OCI-LY1 (cell line): ENCODE data around the gene NOD2.

Source experiments
- H2AFZ ChIP-seq: fragments of 200-600 bp; sonication (generic), shearing (Covaris generic); 2 replicates; pipeline ENCODE4 v1.6.0; 2014; ENCODE audit warnings: antibody characterized with exemption, mild to moderate bottlenecking, low read length
- H3F3A ChIP-seq: fragments of 200-600 bp; sonication (generic), shearing (Covaris generic); 2 replicates; pipeline ENCODE4 v1.6.0; 2014; ENCODE audit warnings: mild to moderate bottlenecking, antibody characterized with exemption, low read length, moderate library complexity; ENCODE audit not compliant: insufficient read depth
- H3K27ac ChIP-seq: fragments of 200-600 bp; sonication (generic); 2 replicates; pipeline ENCODE4 v1.5.1; 2014; ENCODE audit warnings: low read length, mixed run types, mild to moderate bottlenecking, low read depth; ENCODE audit not compliant: poor library complexity, severe bottlenecking
- H3K27me3 ChIP-seq: fragments of 200-600 bp; sonication (generic); 2 replicates; pipeline ENCODE4 v1.6.0; 2014; ENCODE audit warnings: antibody characterized with exemption, mild to moderate bottlenecking, low read length, moderate library complexity; ENCODE audit not compliant: insufficient read depth
- H3K36me3 ChIP-seq: fragments of 200-600 bp; sonication (generic); 2 replicates; pipeline ENCODE4 v1.6.1; 2014; ENCODE audit warnings: mild to moderate bottlenecking, antibody characterized with exemption, low read length, moderate library complexity, mixed read lengths; ENCODE audit not compliant: insufficient read depth
- H3K4me1 ChIP-seq: fragments of 200-600 bp; sonication (generic); 2 replicates; pipeline ENCODE4 v1.5.1; 2014; ENCODE audit warnings: mild to moderate bottlenecking, low read length, moderate library complexity; ENCODE audit not compliant: insufficient read depth, severe bottlenecking
- H3K4me2 ChIP-seq: fragments of 200-600 bp; sonication (generic), shearing (Covaris generic); 2 replicates; pipeline ENCODE4 v1.6.1; 2014; ENCODE audit warnings: low read length
- H3K4me3 ChIP-seq: fragments of 200-600 bp; sonication (generic); 2 replicates; pipeline ENCODE4 v1.5.1; 2014; ENCODE audit warnings: low read length, low read depth, mild to moderate bottlenecking, mixed read lengths; ENCODE audit not compliant: poor library complexity, severe bottlenecking
- H3K79me2 ChIP-seq: fragments of 200-600 bp; shearing (Covaris generic); 2 replicates; pipeline ENCODE4 v1.6.1; 2016; ENCODE audit warnings: mixed run types, low read length, mixed read lengths; ENCODE audit not compliant: insufficient read depth
- H3K9ac ChIP-seq: fragments of 200-600 bp; sonication (generic), shearing (Covaris generic); 2 replicates; pipeline ENCODE4 v1.6.1; 2014; ENCODE audit warnings: mild to moderate bottlenecking, low read length, mixed read lengths
- H3K9me2 ChIP-seq: fragments of 200-600 bp; sonication (generic), shearing (Covaris generic); 2 replicates; pipeline ENCODE4 v1.6.1; 2014; ENCODE audit warnings: low read depth, mild to moderate bottlenecking, low read length, mixed read lengths
- H3K9me3 ChIP-seq: fragments of 200-600 bp; shearing (Covaris generic); 2 replicates; pipeline ENCODE4 v1.6.1; 2014; ENCODE audit warnings: low read length, mixed read lengths
- H4K20me1 ChIP-seq: fragments of 200-600 bp; sonication (generic), shearing (Covaris generic); 2 replicates; pipeline ENCODE4 v1.6.0; 2016; ENCODE audit warnings: mild to moderate bottlenecking, low read length; ENCODE audit not compliant: insufficient read depth
- EZH2 ChIP-seq: fragments of 200-600 bp; sonication (generic), shearing (Covaris generic); IDR thresholded peaks from 2 replicates; pipeline ENCODE4 v1.8.0; 2017; ENCODE audit warnings: borderline replicate concordance, mixed run types, mild to moderate bottlenecking, antibody characterized with exemption, low read length, moderate library complexity, mixed read lengths
- TF ChIP-seq, protein P1 (sequence below): fragments of 200-600 bp; sonication (generic), shearing (Covaris generic); IDR thresholded peaks from 2 replicates; pipeline ENCODE4 v1.5.1; 2017; ENCODE audit warnings: mild to moderate bottlenecking, antibody characterized with exemption, low read length, moderate library complexity, mixed read lengths

The NOD2 gene

DNA sequence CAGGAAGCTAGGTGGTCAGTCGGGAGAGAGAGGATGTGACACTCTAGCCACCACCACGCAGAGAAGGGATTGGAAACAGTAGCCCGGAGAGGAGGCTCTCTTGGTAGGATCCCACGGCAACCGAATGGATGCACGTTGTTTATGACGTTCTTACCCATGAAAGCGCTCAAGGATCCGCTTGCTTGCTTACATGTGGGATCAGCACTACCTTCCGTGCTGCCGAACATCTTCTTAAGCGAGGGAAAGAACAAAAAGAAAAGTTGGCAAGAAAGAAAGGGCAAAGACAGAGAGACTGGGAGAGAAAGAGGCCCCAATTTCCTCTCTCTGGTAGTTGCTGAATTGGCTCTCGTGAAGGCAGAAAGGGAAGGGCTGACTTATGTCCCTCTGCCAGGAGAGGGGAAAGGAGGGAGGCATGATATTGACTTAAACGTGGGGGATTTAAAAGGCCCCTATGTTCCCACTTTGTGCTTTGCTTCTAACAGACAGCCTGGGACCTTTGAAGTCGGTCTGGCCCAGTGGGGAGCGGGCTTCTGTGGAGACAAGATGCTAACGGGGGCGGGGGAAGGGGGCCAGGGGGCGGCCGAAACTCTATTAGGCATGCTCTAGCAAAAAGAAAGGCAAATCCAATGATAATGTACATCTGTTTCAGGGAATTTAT, 47.7 kb upstream of the NOD2 start:
- Histone ChIP-seq H3K27ac (no peak overlapping the region), H4K20me1 (no peaks in the 10 kb centered on the region), H3K36me3 (no peaks in the 10 kb centered on the region), H3K27me3 (peaks cover 4% of the 10 kb centered on the region; the same call in 1 of the 2 replicates), H3K4me1 (no peaks in the 10 kb centered on the region), H3F3A (no peaks in the 10 kb centered on the region), H2AFZ (no peak overlapping the region), H3K4me3 (no peak overlapping the region), H3K9me2 (no peaks in the 10 kb centered on the region), H3K9me3 (no peaks in the 10 kb centered on the region), H3K4me2 (no peak overlapping the region), H3K9ac (no peak overlapping the region), H3K79me2 (no peaks in the 10 kb centered on the region)
- TF ChIP-seq EZH2: no peak
- TF ChIP-seq, protein P1, sequence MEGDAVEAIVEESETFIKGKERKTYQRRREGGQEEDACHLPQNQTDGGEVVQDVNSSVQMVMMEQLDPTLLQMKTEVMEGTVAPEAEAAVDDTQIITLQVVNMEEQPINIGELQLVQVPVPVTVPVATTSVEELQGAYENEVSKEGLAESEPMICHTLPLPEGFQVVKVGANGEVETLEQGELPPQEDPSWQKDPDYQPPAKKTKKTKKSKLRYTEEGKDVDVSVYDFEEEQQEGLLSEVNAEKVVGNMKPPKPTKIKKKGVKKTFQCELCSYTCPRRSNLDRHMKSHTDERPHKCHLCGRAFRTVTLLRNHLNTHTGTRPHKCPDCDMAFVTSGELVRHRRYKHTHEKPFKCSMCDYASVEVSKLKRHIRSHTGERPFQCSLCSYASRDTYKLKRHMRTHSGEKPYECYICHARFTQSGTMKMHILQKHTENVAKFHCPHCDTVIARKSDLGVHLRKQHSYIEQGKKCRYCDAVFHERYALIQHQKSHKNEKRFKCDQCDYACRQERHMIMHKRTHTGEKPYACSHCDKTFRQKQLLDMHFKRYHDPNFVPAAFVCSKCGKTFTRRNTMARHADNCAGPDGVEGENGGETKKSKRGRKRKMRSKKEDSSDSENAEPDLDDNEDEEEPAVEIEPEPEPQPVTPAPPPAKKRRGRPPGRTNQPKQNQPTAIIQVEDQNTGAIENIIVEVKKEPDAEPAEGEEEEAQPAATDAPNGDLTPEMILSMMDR: no peak

DNA sequence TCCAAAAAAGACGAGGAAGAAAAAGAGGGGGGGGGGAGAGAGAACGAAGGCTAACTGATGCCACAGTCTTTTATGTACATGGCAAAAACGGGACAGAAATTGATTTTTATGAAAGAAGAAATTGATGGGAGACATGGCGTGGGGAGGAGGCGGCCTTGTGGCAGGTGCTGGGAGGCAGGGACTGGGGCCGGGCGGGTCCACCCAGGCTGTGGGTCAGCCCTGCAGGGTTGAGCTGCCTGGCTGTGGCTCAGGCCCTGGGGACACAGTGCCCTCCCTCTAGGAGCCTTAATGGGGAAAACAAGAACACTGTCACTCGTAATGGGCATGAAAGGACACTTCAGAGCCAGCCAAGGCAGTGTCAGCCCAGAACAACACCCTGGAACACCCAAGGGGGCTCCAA, 47.1 kb upstream of the NOD2 start:
- Histone ChIP-seq H4K20me1 (no peaks in the 10 kb centered on the region), H3K4me1 (no peaks in the 10 kb centered on the region), H3K9me3 (no peaks in the 10 kb centered on the region), H3K27me3 (peaks cover 4% of the 10 kb centered on the region; the same call in 1 of the 2 replicates), H3K4me3 (no peak overlapping the region), H2AFZ (no peak overlapping the region), H3K79me2 (no peaks in the 10 kb centered on the region), H3K9ac (no peak overlapping the region), H3K36me3 (no peaks in the 10 kb centered on the region), H3K4me2 (no peak overlapping the region), H3F3A (no peaks in the 10 kb centered on the region), H3K27ac (no peak overlapping the region), H3K9me2 (no peaks in the 10 kb centered on the region)
- TF ChIP-seq EZH2: no peak
- TF ChIP-seq, protein P1: no peak

DNA sequence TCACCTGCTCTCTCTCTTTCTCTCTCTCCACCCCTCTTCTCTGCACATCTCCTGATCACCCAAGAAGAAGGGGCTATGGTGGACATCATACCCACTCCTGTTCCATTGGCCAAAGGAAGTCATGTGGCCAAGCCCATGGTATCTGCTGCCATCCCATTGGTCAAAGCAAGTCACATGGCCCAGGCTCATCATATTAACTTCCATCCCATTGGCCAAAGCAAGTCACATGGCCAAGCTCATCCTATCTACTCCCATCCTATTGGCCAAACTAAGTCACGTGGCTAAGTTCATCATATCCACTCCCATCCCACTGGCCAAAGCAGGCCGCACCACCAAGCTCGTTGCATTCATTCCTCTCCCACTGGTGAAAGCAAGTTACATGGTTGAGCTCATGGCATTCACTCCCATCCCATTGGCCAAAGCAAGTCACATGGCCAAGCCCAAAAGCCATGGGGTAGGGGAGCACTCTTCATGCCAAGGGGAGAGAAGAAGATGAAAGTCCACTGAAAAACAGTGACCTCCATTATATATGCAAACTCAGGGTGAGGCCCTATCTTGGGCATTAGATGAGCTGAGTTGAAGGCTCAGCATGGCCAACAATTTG, 41.5 kb upstream of the NOD2 start:
- no peaks in the 10 kb centered on the region for H4K20me1 ChIP-seq
- no peaks in the 10 kb centered on the region for H3K9me3 ChIP-seq
- no peak overlapping the region for H3K9ac ChIP-seq
- TF ChIP-seq EZH2: no peak
- TF ChIP-seq, protein P1: no peak
- no peak overlapping the region for H3K27ac ChIP-seq
- no peaks in the 10 kb centered on the region for H3K36me3 ChIP-seq
- H3K79me2 ChIP-seq: no peaks in the 10 kb centered on the region
- H3K4me2 ChIP-seq: no peak overlapping the region
- H2AFZ ChIP-seq: no peak overlapping the region
- H3K27me3 ChIP-seq: peaks cover 6% of the 10 kb centered on the region
- H3K4me1 ChIP-seq: no peaks in the 10 kb centered on the region
- no peak overlapping the region for H3K4me3 ChIP-seq
- H3K9me2 ChIP-seq: no peaks in the 10 kb centered on the region
- H3F3A ChIP-seq: no peaks in the 10 kb centered on the region
